Upper lobe of left lung (tissue), 6 donors: ENCODE data around the gene YARS2. TPM values are rescaled to one million over a fixed set of nuclear protein-coding genes. Genes with fewer than 3 reads are reported as not detected.

Experiments used
- ATAC-seq, 2 donors: fragments of 200-7000 bp; cut with Tn5 transposase; one replicate each; pipeline ENCODE4 v1.9.1; 2022; ENCODE audit warnings: mild to moderate bottlenecking in 2 of 2, moderate library complexity in 2 of 2; ENCODE audit not compliant: low FRiP score in 2 of 2
- DNase-seq, 2 donors: peaks; one replicate each; pipeline ENCODE4 v3.0.0-alpha.2; 2019 to 2020
- H3K27ac ChIP-seq, 4 donors: fragments of 200-600 bp; sonication (generic); one replicate each; pipeline ENCODE4 v1.5.1; 2016 to 2019
- H3K27me3 ChIP-seq, 4 donors: fragments of 200-600 bp; sonication (generic); one replicate each; pipeline ENCODE4 v1.5.1; 2017 to 2019
- H3K36me3 ChIP-seq, 4 donors: fragments of 200-600 bp; sonication (generic); one replicate each; pipeline ENCODE4 v1.5.1; 2016 to 2019
- H3K4me1 ChIP-seq, 4 donors: fragments of 200-600 bp; sonication (generic); one replicate each; pipeline ENCODE4 v1.5.1; 2018 to 2019
- H3K4me3 ChIP-seq, 4 donors: fragments of 200-600 bp; sonication (generic); one replicate each; pipeline ENCODE4 v1.5.1; 2017 to 2019; ENCODE audit warnings: mild to moderate bottlenecking in 2 of 4, moderate library complexity in 1 of 4
- H3K9me3 ChIP-seq, 4 donors: fragments of 200-600 bp; sonication (generic); one replicate each; pipeline ENCODE4 v1.5.1; 2018 to 2019
- EP300 ChIP-seq, 4 donors: sonication (generic); formaldehyde crosslinking; IDR thresholded peaks; one replicate each; pipeline ENCODE4 v1.5.1; 2017; ENCODE audit warnings: antibody characterized with exemption in 4 of 4, control low read depth in 2 of 4
- POLR2A ChIP-seq, 4 donors: fragments of 450-650 bp; IDR thresholded peaks; one replicate each; pipeline ENCODE4 v1.5.1; 2016 to 2017; ENCODE audit warnings: antibody characterized with exemption in 4 of 4, mild to moderate bottlenecking in 2 of 4
- POLR2AphosphoS5 ChIP-seq, 2 donors: sonication (generic); formaldehyde crosslinking; IDR thresholded peaks; one replicate each; pipeline ENCODE4 v1.5.1; 2017; ENCODE audit warnings: antibody characterized with exemption in 2 of 2
- WGBS, 2 donors: methylation state at CpG; one replicate each; pipeline ENCODE4 v1.1.5; 2017 to 2018; 5-methylcytosine and 5-hydroxymethylcytosine counted together
- total RNA-seq, 6 donors: library from RNA; depleted of rRNA in 4 of 6; stranded (reverse); fragments of >200 nt in 4 of 6; gene quantifications; one replicate each; pipeline versions ENCODE4 v1.1.0 to v1.2.1, GENCODE V29; 2016 to 2021
- TF ChIP-seq, protein P1 (sequence below), 6 experiments: fragments of 450-650 bp in 4 of 6; fragments of 200-600 bp in 2 of 6; sonication (generic) in 2 of 6; IDR thresholded peaks; one replicate each; pipeline ENCODE4 v1.5.1; 2016 to 2019; ENCODE audit warnings: antibody characterized with exemption in 6 of 6
- donor health status: DM: no; HTN: no; CAD: no; lungs with moderate emphysema.
- donor health status: DM: no; HTN: yes; CAD: no; lungs with severe emphysema.

The YARS2 gene
- total RNA-seq, 6 donors from 2014 or later = 11.4 to 19.5 (median 14.9) TPM

DNA sequence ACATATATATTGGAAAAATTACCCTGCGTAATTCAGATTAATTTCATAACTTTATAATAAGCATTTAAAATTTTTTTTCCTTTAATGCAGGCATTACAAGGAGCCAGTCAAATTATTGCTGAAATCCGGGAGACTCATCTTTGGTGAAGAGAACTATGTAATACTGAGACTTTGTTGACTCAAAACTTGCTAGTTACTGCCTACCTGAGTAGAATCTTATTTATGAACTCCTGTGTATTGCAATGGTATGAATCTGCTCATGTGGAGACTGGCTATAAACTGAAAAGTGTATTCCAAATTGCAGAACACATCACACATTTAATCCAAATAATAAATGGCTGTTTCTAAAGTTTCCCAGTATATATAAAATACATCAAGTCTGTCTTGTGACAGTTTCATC lies 12.4 kb downstream of the YARS2 start:
- 92 to 95% methylated on average over 2 of the region's 2 CpGs for WGBS, 2 donors
- no peaks in the 10 kb centered on the region for H3K9me3 ChIP-seq
- H3K27me3 ChIP-seq = no peaks in the 10 kb centered on the region
- H3K36me3 ChIP-seq = peaks cover 23 to 97% (median 60%) of the 10 kb centered on the region in 4 donors
- no peak for DNase-seq
- no peak for ATAC-seq
- H3K4me1 ChIP-seq = no peaks in the 10 kb centered on the region
- TF ChIP-seq EP300 (IDR thresholded peaks at IDR 0.05) = no peak
- TF ChIP-seq, protein P1, sequence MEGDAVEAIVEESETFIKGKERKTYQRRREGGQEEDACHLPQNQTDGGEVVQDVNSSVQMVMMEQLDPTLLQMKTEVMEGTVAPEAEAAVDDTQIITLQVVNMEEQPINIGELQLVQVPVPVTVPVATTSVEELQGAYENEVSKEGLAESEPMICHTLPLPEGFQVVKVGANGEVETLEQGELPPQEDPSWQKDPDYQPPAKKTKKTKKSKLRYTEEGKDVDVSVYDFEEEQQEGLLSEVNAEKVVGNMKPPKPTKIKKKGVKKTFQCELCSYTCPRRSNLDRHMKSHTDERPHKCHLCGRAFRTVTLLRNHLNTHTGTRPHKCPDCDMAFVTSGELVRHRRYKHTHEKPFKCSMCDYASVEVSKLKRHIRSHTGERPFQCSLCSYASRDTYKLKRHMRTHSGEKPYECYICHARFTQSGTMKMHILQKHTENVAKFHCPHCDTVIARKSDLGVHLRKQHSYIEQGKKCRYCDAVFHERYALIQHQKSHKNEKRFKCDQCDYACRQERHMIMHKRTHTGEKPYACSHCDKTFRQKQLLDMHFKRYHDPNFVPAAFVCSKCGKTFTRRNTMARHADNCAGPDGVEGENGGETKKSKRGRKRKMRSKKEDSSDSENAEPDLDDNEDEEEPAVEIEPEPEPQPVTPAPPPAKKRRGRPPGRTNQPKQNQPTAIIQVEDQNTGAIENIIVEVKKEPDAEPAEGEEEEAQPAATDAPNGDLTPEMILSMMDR (IDR thresholded peaks at IDR 0.05) = no peak
- TF ChIP-seq POLR2AphosphoS5 (IDR thresholded peaks at IDR 0.05) = no peak
- no peak for TF ChIP-seq POLR2A (IDR thresholded peaks at IDR 0.05)
- H3K27ac ChIP-seq = no peak overlapping the region
- no peak overlapping the region for H3K4me3 ChIP-seq

DNA sequence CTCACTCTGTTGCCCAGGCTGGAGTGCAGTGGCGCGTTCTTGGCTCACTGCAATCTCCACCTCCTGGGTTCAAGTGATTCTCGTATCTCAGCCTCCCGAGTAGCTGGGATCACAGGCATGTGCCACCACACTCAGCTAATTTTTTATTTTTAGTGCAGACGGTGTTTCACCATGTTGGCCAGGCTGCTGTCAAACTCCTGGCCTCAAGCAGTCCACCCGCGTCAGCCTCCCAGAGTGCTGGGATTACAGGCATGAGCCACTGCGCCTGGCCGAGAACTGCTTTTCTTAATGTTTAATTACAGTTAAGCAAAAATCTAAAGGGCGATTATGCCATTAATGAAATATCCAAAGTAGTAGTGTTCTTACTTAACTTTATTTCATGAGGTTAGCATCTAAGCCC lies 13.6 kb downstream of the YARS2 start:
- ATAC-seq = no peak
- H3K4me3 ChIP-seq = no peak overlapping the region
- peaks cover 17 to 97% (median 53%) of the 10 kb centered on the region in 4 donors for H3K36me3 ChIP-seq
- TF ChIP-seq, protein P1 (IDR thresholded peaks at IDR 0.05) = no peak
- TF ChIP-seq POLR2AphosphoS5 (IDR thresholded peaks at IDR 0.05) = no peak
- TF ChIP-seq EP300 (IDR thresholded peaks at IDR 0.05) = no peak
- TF ChIP-seq POLR2A (IDR thresholded peaks at IDR 0.05) = no peak
- no peak overlapping the region for H3K27ac ChIP-seq
- no peak for DNase-seq
- H3K4me1 ChIP-seq = no peaks in the 10 kb centered on the region
- H3K9me3 ChIP-seq = no peaks in the 10 kb centered on the region
- H3K27me3 ChIP-seq = no peaks in the 10 kb centered on the region
- WGBS, 2 donors = 94 to 97% methylated on average over 10 of the region's 10 CpGs

DNA sequence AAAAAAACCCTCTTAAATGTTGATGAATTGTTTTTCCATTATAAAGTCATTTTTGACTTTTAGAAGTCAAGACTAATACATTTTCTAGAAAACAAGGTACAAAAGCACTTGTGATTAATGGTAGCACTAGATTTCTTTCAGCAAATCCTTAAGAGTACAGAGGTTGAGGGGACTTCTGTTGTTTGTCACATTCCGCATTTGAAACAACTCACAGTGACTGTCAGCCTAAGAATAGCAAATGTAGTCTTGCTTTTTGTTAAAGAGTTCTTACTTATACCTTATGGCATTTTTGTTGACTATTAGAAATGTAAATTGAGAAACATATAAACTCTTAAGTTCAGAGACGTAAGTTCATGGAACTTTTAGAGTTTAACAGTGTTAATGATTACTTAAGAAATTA lies 16.4 kb downstream of the YARS2 start:
- H3K36me3 ChIP-seq = peaks cover 18 to 97% (median 38%) of the 10 kb centered on the region in 4 donors
- H3K9me3 ChIP-seq = no peaks in the 10 kb centered on the region
- H3K4me1 ChIP-seq = no peaks in the 10 kb centered on the region
- no peak for TF ChIP-seq POLR2AphosphoS5 (IDR thresholded peaks at IDR 0.05)
- TF ChIP-seq, protein P1 (IDR thresholded peaks at IDR 0.05) = no peak
- no peak for DNase-seq
- 95 to 97% methylated on average over 2 of the region's 2 CpGs for WGBS, 2 donors
- no peak for ATAC-seq
- no peak overlapping the region for H3K27ac ChIP-seq
- H3K27me3 ChIP-seq = no peaks in the 10 kb centered on the region
- no peak overlapping the region for H3K4me3 ChIP-seq

DNA sequence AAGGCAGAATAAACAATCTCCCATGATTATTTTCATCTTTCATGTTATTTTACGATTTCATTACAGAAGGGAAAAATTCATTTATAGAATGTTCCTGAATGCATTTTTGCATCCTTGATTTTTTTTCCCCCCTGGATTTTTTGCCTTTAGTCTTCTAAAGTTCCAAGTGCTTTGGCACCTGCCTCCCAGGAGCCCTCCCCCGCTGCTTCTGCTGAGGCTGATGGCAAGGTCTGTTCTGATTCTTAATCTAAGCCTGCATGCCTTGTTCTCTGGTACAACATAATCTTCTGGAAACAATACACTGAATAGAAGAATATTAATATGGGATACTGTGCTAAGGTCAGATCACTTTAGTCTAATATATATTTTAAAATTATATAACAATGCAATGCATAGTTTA lies 18.0 kb downstream of the YARS2 start:
- no peaks in the 10 kb centered on the region for H3K9me3 ChIP-seq
- H3K27ac ChIP-seq = no peak overlapping the region
- no peak overlapping the region for H3K4me3 ChIP-seq
- TF ChIP-seq EP300 (IDR thresholded peaks at IDR 0.05) = no peak
- no peak for TF ChIP-seq POLR2AphosphoS5 (IDR thresholded peaks at IDR 0.05)
- no peak for TF ChIP-seq POLR2A (IDR thresholded peaks at IDR 0.05)
- TF ChIP-seq, protein P1 (IDR thresholded peaks at IDR 0.05) = no peak
- H3K36me3 ChIP-seq = peaks cover 9 to 98% (median 29%) of the 10 kb centered on the region in 4 donors
- ATAC-seq = no peak
- H3K4me1 ChIP-seq = no peaks in the 10 kb centered on the region
- 79 to 85% methylated on average over 2 of the region's 2 CpGs for WGBS, 2 donors
- DNase-seq = no peak
- H3K27me3 ChIP-seq = no peaks in the 10 kb centered on the region

DNA sequence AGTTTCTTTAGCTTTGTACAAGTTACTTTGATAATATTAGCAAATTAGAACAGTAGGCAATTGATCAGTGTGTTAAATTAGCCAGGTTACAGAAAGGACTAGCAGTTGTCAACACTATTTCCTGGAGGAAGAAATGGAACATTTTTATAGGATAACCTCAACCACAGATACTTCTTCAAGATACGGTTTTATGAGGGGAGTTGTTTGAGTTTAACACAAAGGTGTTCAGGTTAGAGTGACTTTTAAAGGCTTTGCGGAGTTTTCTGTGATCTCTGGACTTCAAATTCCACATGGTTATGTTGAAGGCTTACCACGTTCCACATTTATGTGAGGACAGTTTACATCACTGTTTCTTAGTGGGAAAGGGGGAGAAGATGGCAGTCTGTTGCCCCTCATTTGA lies 19.3 kb downstream of the YARS2 start:
- no peak for ATAC-seq
- H3K36me3 ChIP-seq = peaks cover 13 to 98% (median 28%) of the 10 kb centered on the region in 4 donors

More for the DNA sequence above, 19.3 kb downstream of the YARS2 start:
- Histone ChIP-seq H3K9me3 (no peaks in the 10 kb centered on the region), H3K27me3 (no peaks in the 10 kb centered on the region), H3K4me3 (no peak overlapping the region), H3K27ac (no peak overlapping the region), H3K4me1 (no peaks in the 10 kb centered on the region)
- TF ChIP-seq POLR2AphosphoS5 (IDR thresholded peaks at IDR 0.05) (no peak), EP300 (IDR thresholded peaks at IDR 0.05) (no peak), POLR2A (IDR thresholded peaks at IDR 0.05) (no peak)
- TF ChIP-seq, protein P1 (IDR thresholded peaks at IDR 0.05) = no peak
- 85 to 87% methylated on average over 3 of the region's 3 CpGs for WGBS, 2 donors
- no peak for DNase-seq
